B cell (primary cell): ENCODE data around the gene CPED1. TPM values are rescaled to one million over a fixed set of nuclear protein-coding genes. Genes with fewer than 3 reads are reported as not detected.
A peak's percentile ranks its signal among the peaks of the same experiment; 100 is the strongest.

Experiments
- ATAC-seq: fragments of 200-7000 bp; cut with Tn5 transposase; one replicate; pipeline ENCODE4 v1.10.0; 2021; ENCODE audit warnings: low read depth, mild to moderate bottlenecking, moderate number of reproducible peaks, moderate library complexity
- CTCF ChIA-PET: fragments of 350-600 bp; sonication (Branson Sonifier 250); formaldehyde crosslinking; loops from one replicate; lab custom pipeline; 2021; ENCODE audit warnings: antibody characterized with exemption, inconsistent platforms; lab: Charles Lee
- POLR2A ChIA-PET: fragments of 350-600 bp; sonication (Branson Sonifier 250); formaldehyde crosslinking; loops from one replicate; lab custom pipeline; 2021; ENCODE audit warnings: antibody characterized with exemption; lab: Charles Lee
- DNase-seq: peaks from one replicate; pipeline ENCODE4 v3.0.0; 2013
- H2AFZ ChIP-seq: 2 replicates; pipeline ENCODE4 v1.6.1; 2012; ENCODE audit warnings: mild to moderate bottlenecking, low read depth, low read length; ENCODE audit not compliant: insufficient read depth, poor library complexity, severe bottlenecking
- H3K27ac ChIP-seq, 2 donors: 1 replicate in 1 of 2; 2 replicates in 1 of 2; pipeline ENCODE4 v1.5.1; 2012 to 2013; ENCODE audit warnings: low read length in 2 of 2, mild to moderate bottlenecking in 2 of 2, moderate library complexity in 1 of 2
- H3K27me3 ChIP-seq, 4 experiments: fragments of 200-600 bp in 1 of 4; sonication (generic) in 1 of 4; replicated peaks in 1 of 4; 1 replicate in 2 of 4; 2 replicates in 2 of 4; pipeline versions ENCODE4 v1.6.1 to v1.7.0; 2013 to 2016; ENCODE audit warnings: low read length in 3 of 4, mild to moderate bottlenecking in 2 of 4, mixed read lengths in 1 of 4, moderate library complexity in 1 of 4; ENCODE audit not compliant: insufficient read depth in 4 of 4, control insufficient read depth in 3 of 4; ENCODE audit errors: control extremely low read depth in 1 of 4
- H3K36me3 ChIP-seq, 2 experiments: replicated peaks in 1 of 2; 1 replicate in 1 of 2; 2 replicates in 1 of 2; pipeline versions ENCODE4 v1.6.1 to v1.7.1; 2013; ENCODE audit warnings: low read length in 1 of 2; ENCODE audit not compliant: insufficient read depth in 2 of 2, control insufficient read depth in 1 of 2; ENCODE audit errors: control extremely low read depth in 1 of 2, extremely low read depth in 1 of 2
- H3K4me1 ChIP-seq, 2 donors: fragments of 200-600 bp in 1 of 2; sonication (generic) in 1 of 2; 1 replicate in 1 of 2; 2 replicates in 1 of 2; pipeline versions ENCODE4 v1.5.1 to v1.6.1; 2013 to 2017; ENCODE audit warnings: low read length in 2 of 2; ENCODE audit not compliant: control insufficient read depth in 2 of 2, insufficient read depth in 2 of 2
- H3K4me2 ChIP-seq: replicated peaks from 2 replicates; pipeline ENCODE3; 2012; ENCODE audit warnings: mild to moderate bottlenecking, low read depth, low read length; ENCODE audit not compliant: poor library complexity, severe bottlenecking
- H3K4me3 ChIP-seq, 5 experiments: fragments of 200-600 bp in 1 of 5; sonication (generic) in 1 of 5; 1 replicate in 3 of 5; 2 replicates in 2 of 5; pipeline versions ENCODE4 v1.5.1 to v1.7.0; 2011 to 2016; ENCODE audit warnings: low read length in 4 of 5, mild to moderate bottlenecking in 4 of 5, low read depth in 2 of 5, control low read depth in 1 of 5, moderate library complexity in 1 of 5; ENCODE audit not compliant: insufficient read depth in 1 of 5; ENCODE audit errors: control extremely low read depth in 1 of 5, extremely low read depth in 1 of 5
- H3K79me2 ChIP-seq: fragments of 200-600 bp; sonication (generic); one replicate; pipeline ENCODE4 v1.6.0; 2016; ENCODE audit warnings: low read length; ENCODE audit not compliant: control insufficient read depth, insufficient read depth
- H3K9ac ChIP-seq: fragments of 200-600 bp; sonication (generic); 2 replicates; pipeline ENCODE4 v1.6.1; 2017; ENCODE audit warnings: mild to moderate bottlenecking, low read length, moderate library complexity
- H3K9me3 ChIP-seq, 3 donors: one replicate each; pipeline versions ENCODE4 v1.6.1 to v1.7.1; 2013; ENCODE audit warnings: low read length in 2 of 3; ENCODE audit not compliant: control insufficient read depth in 2 of 3, insufficient read depth in 1 of 3; ENCODE audit errors: control extremely low read depth in 1 of 3
- H4K20me1 ChIP-seq: 2 replicates; pipeline ENCODE4 v1.6.0; 2012; ENCODE audit warnings: mild to moderate bottlenecking, low read length; ENCODE audit not compliant: insufficient read depth, control insufficient read depth, poor library complexity, severe bottlenecking
- H3K27ac Mint-ChIP-seq: one replicate; pipeline ENCODE4 v1.8.0; 2021; ENCODE audit warnings: mixed read lengths
- H3K27me3 Mint-ChIP-seq: one replicate; pipeline ENCODE4 v1.8.0; 2021; ENCODE audit warnings: mixed read lengths
- H3K4me1 Mint-ChIP-seq: one replicate; pipeline ENCODE4 v1.8.0; 2021; ENCODE audit warnings: mixed read lengths
- H3K4me3 Mint-ChIP-seq: one replicate; pipeline ENCODE4 v1.8.0; 2021; ENCODE audit warnings: mixed read lengths
- H3K9me3 Mint-ChIP-seq: one replicate; pipeline ENCODE4 v1.8.0; 2022; ENCODE audit warnings: mixed read lengths; ENCODE audit not compliant: insufficient read depth
- CTCF ChIP-seq: fragments of 200-600 bp; IDR thresholded peaks from one replicate; pipeline ENCODE4 v1.8.0; 2022; ENCODE audit warnings: antibody characterized with exemption, mild to moderate bottlenecking
- EZH2 ChIP-seq: IDR thresholded peaks from 2 replicates; pipeline ENCODE4 v1.6.1; 2012; ENCODE audit warnings: borderline replicate concordance, low read depth, mild to moderate bottlenecking, moderate library complexity, low read length; ENCODE audit not compliant: insufficient read depth, poor library complexity, severe bottlenecking
- WGBS: methylation state at CpG from one replicate; pipeline ENCODE4 v1.1.5; 2013; ENCODE audit warnings: missing lambda C conversion rate; ENCODE audit not compliant: insufficient coverage; 5-methylcytosine and 5-hydroxymethylcytosine counted together
- intact Hi-C: fragments of 100-400 bp; cut with micrococcal nuclease; formaldehyde crosslinking; loops from one replicate; pipeline ENCODE4 v1.10.0; 2022
- polyA plus RNA-seq: library from polyadenylated mRNA; depleted of rRNA; stranded (reverse); fragments of >200 nt; gene quantifications from 2 replicates; pipeline ENCODE4 v1.2.3, GENCODE V29; 2012
- total RNA-seq, 2 donors: library from RNA; stranded (reverse); fragments of 120-200 nt in 1 of 2; gene quantifications; 1 replicate in 1 of 2; 2 replicates in 1 of 2; pipeline versions ENCODE4 v1.2.3 to v1.2.4, GENCODE V29; 2013 to 2022

Gene CPED1
- total and polyA plus RNA-seq, 2 donors (not counting 1 experiment from before 2014, with no cell fraction given), result 0.44 to 3.8 TPM

- no peak overlapping the region for H3K9ac ChIP-seq
- ChIA-PET POLR2A (no interaction called here), CTCF (interaction anchor here (1.1 kb wide), 1 partner anchor 165 kb away, joined by 3 read pairs; no protein-coding TSS in a partner anchor)
- no peak for TF ChIP-seq CTCF
- TF ChIP-seq EZH2, result no peak
- H3K27me3 ChIP-seq, result no peaks in the 10 kb centered on the region
- no peak overlapping the region for H3K4me2 ChIP-seq
- Mint-ChIP-seq H3K4me3 (no peak overlapping the region), H3K27ac (no peak overlapping the region), H3K4me1 (peaks cover 35% of the 10 kb centered on the region), H3K27me3 (no peaks in the 10 kb centered on the region), H3K9me3 (no peaks in the 10 kb centered on the region)
- WGBS, result no CpG with 5 or more reads among the region's 1 CpG
- no peak for ATAC-seq
- H2AFZ ChIP-seq, result no peak overlapping the region
- H4K20me1 ChIP-seq, result no peaks in the 10 kb centered on the region
- no peaks in the 10 kb centered on the region for H3K36me3 ChIP-seq
- H3K4me1 ChIP-seq, result peaks cover 5% of the 10 kb centered on the region in 2 donors
- H3K27ac ChIP-seq, result no peak overlapping the region
- DNase-seq, result no peak
- H3K9me3 ChIP-seq, result no peaks in the 10 kb centered on the region
- no peaks in the 10 kb centered on the region for H3K79me2 ChIP-seq
- H3K4me3 ChIP-seq, result no peak overlapping the region
- intact Hi-C loops, result loop anchor here (5.0 kb wide), 1 partner anchor 35 kb away; no protein-coding TSS in a partner anchor
These were observed 284.2 kb downstream of the CPED1 start for GRCh38 chr7:121272676-121273075.

GRCh38 chr7:121273467-121274167 lies 285.1 kb downstream of the CPED1 start:
- Histone ChIP-seq H3K79me2 (no peaks in the 10 kb centered on the region), H2AFZ (no peak overlapping the region), H3K4me1 (peaks cover 5% of the 10 kb centered on the region in 2 donors), H3K4me3 (no peak overlapping the region), H3K27me3 (no peaks in the 10 kb centered on the region), H3K9ac (no peak overlapping the region), H4K20me1 (no peaks in the 10 kb centered on the region), H3K4me2 (no peak overlapping the region), H3K27ac (no peak overlapping the region), H3K36me3 (no peaks in the 10 kb centered on the region), H3K9me3 (no peaks in the 10 kb centered on the region)
- intact Hi-C loops, result loop anchor here (5.0 kb wide), 1 partner anchor 36 kb away; no protein-coding TSS in a partner anchor
- no peak for ATAC-seq
- Mint-ChIP-seq H3K27ac (peak overlapping the region; percentile 8), H3K4me3 (no peak overlapping the region), H3K9me3 (no peaks in the 10 kb centered on the region), H3K27me3 (no peaks in the 10 kb centered on the region), H3K4me1 (peaks cover 39% of the 10 kb centered on the region)
- CTCF ChIA-PET, result interaction anchor here (0.7 to 1.9 kb wide), 3 partner anchors 20 to 165 kb away, joined by 3 read pairs; no protein-coding TSS in a partner anchor
- DNase-seq, result no peak
- WGBS, result 80% methylated on average over 1 of the region's 2 CpGs
- TF ChIP-seq EZH2, result no peak
- TF ChIP-seq CTCF, result no peak
- POLR2A ChIA-PET, result no interaction called here
